Muscle of leg (tissue), 11 donors: ENCODE measurements around the gene KRTAP20-3. TPM values are rescaled to one million over a fixed set of nuclear protein-coding genes. Genes with fewer than 3 reads are reported as not detected.

ENCODE experiments used
- DNase-seq: peaks from one replicate; pipeline ENCODE4 v3.0.0; 2013
- H3K27ac ChIP-seq: one replicate; pipeline ENCODE4 v1.5.1; 2013; ENCODE audit warnings: mild to moderate bottlenecking, low read length, control low read depth
- H3K27me3 ChIP-seq: one replicate; pipeline ENCODE4 v1.6.1; 2013; ENCODE audit warnings: low read length; ENCODE audit not compliant: control insufficient read depth, insufficient read depth
- H3K36me3 ChIP-seq: one replicate; pipeline ENCODE4 v1.6.1; 2013; ENCODE audit warnings: low read length; ENCODE audit not compliant: control insufficient read depth, insufficient read depth
- H3K4me1 ChIP-seq: one replicate; pipeline ENCODE4 v1.6.1; 2013; ENCODE audit warnings: low read length; ENCODE audit not compliant: control insufficient read depth, insufficient read depth
- H3K4me3 ChIP-seq: one replicate; pipeline ENCODE4 v1.5.1; 2013; ENCODE audit warnings: low read length, control low read depth
- H3K9me3 ChIP-seq: replicated peaks from 2 replicates; pipeline ENCODE4 v1.6.1; 2013; ENCODE audit warnings: low read depth, low read length; ENCODE audit not compliant: control insufficient read depth
- WGBS: methylation state at CpG from one replicate; pipeline ENCODE4 v1.1.5; 2013; ENCODE audit warnings: missing lambda C conversion rate; ENCODE audit not compliant: insufficient coverage; 5-methylcytosine and 5-hydroxymethylcytosine counted together
- polyA plus RNA-seq, 8 donors: library from polyadenylated mRNA; unstranded; fragments of 120-200 nt; gene quantifications; one replicate each; pipeline versions ENCODE4 v1.2.1 to v1.2.3, GENCODE V29; 2013; ENCODE audit warnings: inconsistent platforms in 1 of 8, low replicate concordance in 1 of 8; ENCODE audit not compliant: insufficient read length in 8 of 8, insufficient read depth in 1 of 8
- total RNA-seq: library from RNA; stranded (reverse); fragments of 120-200 nt; gene quantifications from one replicate; pipeline ENCODE4 v1.2.4, GENCODE V29; 2013

The KRTAP20-3 gene
- total and polyA plus RNA-seq, 9 donors, result not detected

GRCh38 chr21:30623362-30623761 is 19.3 kb upstream of the KRTAP20-3 start:
- no peak for DNase-seq
- no peaks in the 10 kb centered on the region for H3K27me3 ChIP-seq
- H3K36me3 ChIP-seq, result no peaks in the 10 kb centered on the region
- no peaks in the 10 kb centered on the region for H3K4me1 ChIP-seq
- H3K27ac ChIP-seq, result no peak overlapping the region
- H3K4me3 ChIP-seq, result no peak overlapping the region
- peaks cover 14% of the 10 kb centered on the region for H3K9me3 ChIP-seq
- WGBS, result no CpG with 5 or more reads among the region's 3 CpGs

GRCh38 chr21:30625449-30626165 is 17.1 kb upstream of the KRTAP20-3 start:
- Histone ChIP-seq H3K27ac (no peak overlapping the region), H3K9me3 (peaks cover 15% of the 10 kb centered on the region), H3K4me3 (no peak overlapping the region), H3K36me3 (no peaks in the 10 kb centered on the region), H3K4me1 (no peaks in the 10 kb centered on the region), H3K27me3 (no peaks in the 10 kb centered on the region)
- WGBS, result 64% methylated on average over 3 of the region's 4 CpGs
- DNase-seq, result peak; percentile 60

GRCh38 chr21:30628109-30628508 is 14.6 kb upstream of the KRTAP20-3 start:
- H3K4me1 ChIP-seq, result no peaks in the 10 kb centered on the region
- no peaks in the 10 kb centered on the region for H3K36me3 ChIP-seq
- H3K27ac ChIP-seq, result no peak overlapping the region
- WGBS, result no CpG with 5 or more reads among the region's 4 CpGs
- peaks cover 15% of the 10 kb centered on the region for H3K9me3 ChIP-seq
- no peaks in the 10 kb centered on the region for H3K27me3 ChIP-seq
- H3K4me3 ChIP-seq, result no peak overlapping the region
- DNase-seq, result no peak

GRCh38 chr21:30629200-30629599 is 13.5 kb upstream of the KRTAP20-3 start:
- Histone ChIP-seq H3K36me3 (no peaks in the 10 kb centered on the region), H3K27ac (no peak overlapping the region), H3K4me3 (no peak overlapping the region), H3K9me3 (peaks cover 15% of the 10 kb centered on the region), H3K4me1 (no peaks in the 10 kb centered on the region), H3K27me3 (no peaks in the 10 kb centered on the region)
- peak; percentile 18 for DNase-seq
- WGBS, result no CpG with 5 or more reads among the region's 1 CpG

GRCh38 chr21:30634906-30635305 is 7.8 kb upstream of the KRTAP20-3 start, which contains the start of gene KRTAP20-2:
Gene KRTAP20-2 (plus strand): TSS chr21:30635206. CDS start chr21:30635264, 58 bp downstream.
- Histone ChIP-seq H3K27me3 (no peaks in the 10 kb centered on the region), H3K36me3 (no peaks in the 10 kb centered on the region), H3K27ac (no peak within 1 kb of the TSS), H3K4me1 (no peaks in the 10 kb centered on the region), H3K4me3 (no peak within 1 kb of the TSS), H3K9me3 (peaks cover 2% of the 10 kb centered on the region)
- DNase-seq, result no peak
- WGBS, result no CpG with 5 or more reads among the region's 1 CpG

- H3K27ac ChIP-seq, result no peak overlapping the region
- H3K27me3 ChIP-seq, result no peaks in the 10 kb centered on the region
Measured at GRCh38 chr21:30638686-30639085, 4.0 kb upstream of the KRTAP20-3 start.

GRCh38 chr21:30646904-30647414 is 4.3 kb downstream of the KRTAP20-3 start:
- H3K4me1 ChIP-seq, result no peaks in the 10 kb centered on the region
- peaks cover 2% of the 10 kb centered on the region for H3K9me3 ChIP-seq
- WGBS, result no CpG with 5 or more reads among the region's 1 CpG
- no peaks in the 10 kb centered on the region for H3K27me3 ChIP-seq
- no peaks in the 10 kb centered on the region for H3K36me3 ChIP-seq
- no peak for DNase-seq
- no peak overlapping the region for H3K4me3 ChIP-seq
- H3K27ac ChIP-seq, result no peak overlapping the region

More at GRCh38 chr21:30638686-30639085, 4.0 kb upstream of the KRTAP20-3 start:
- 65% methylated on average over 2 of the region's 3 CpGs for WGBS
- Histone ChIP-seq H3K4me3 (no peak overlapping the region), H3K9me3 (peaks cover 2% of the 10 kb centered on the region), H3K4me1 (no peaks in the 10 kb centered on the region), H3K36me3 (no peaks in the 10 kb centered on the region)
- no peak for DNase-seq

- Histone ChIP-seq H3K4me3 (no peak overlapping the region), H3K9me3 (no peaks in the 10 kb centered on the region), H3K27ac (no peak overlapping the region), H3K36me3 (no peaks in the 10 kb centered on the region), H3K4me1 (no peaks in the 10 kb centered on the region), H3K27me3 (no peaks in the 10 kb centered on the region)
- DNase-seq, result no peak
Measured at GRCh38 chr21:30652891-30653290, 10.2 kb downstream of the KRTAP20-3 start.

- no peak overlapping the region for H3K27ac ChIP-seq
- no peaks in the 10 kb centered on the region for H3K36me3 ChIP-seq
- H3K4me3 ChIP-seq, result no peak overlapping the region
- no peaks in the 10 kb centered on the region for H3K4me1 ChIP-seq
- H3K27me3 ChIP-seq, result no peaks in the 10 kb centered on the region
- no peaks in the 10 kb centered on the region for H3K9me3 ChIP-seq
- WGBS, result 43% methylated on average over 1 of the region's 1 CpG
- DNase-seq, result no peak
Measured at GRCh38 chr21:30668776-30669175, 26.1 kb downstream of the KRTAP20-3 start.

- Histone ChIP-seq H3K27me3 (no peaks in the 10 kb centered on the region), H3K9me3 (no peaks in the 10 kb centered on the region), H3K27ac (no peak overlapping the region), H3K4me1 (no peaks in the 10 kb centered on the region), H3K4me3 (no peak overlapping the region), H3K36me3 (no peaks in the 10 kb centered on the region)
- DNase-seq, result peak; percentile 1
- WGBS, result no CpG with 5 or more reads among the region's 2 CpGs
Measured at GRCh38 chr21:30672985-30673650, 30.5 kb downstream of the KRTAP20-3 start.
